Measurements from ENCODE around the gene DENND1B. TPM values are rescaled to one million over a fixed set of nuclear protein-coding genes. Genes with fewer than 3 reads are reported as not detected.
"Not testable (repeated sequence)": the region's sequence is repeated elsewhere in the genome, so short reads cannot be mapped to it uniquely, and the experiment has no call there.

Gene DENND1B
- total RNA-seq, 2 experiments from 2014 or later, result 25.5 to 25.9 TPM

DNA sequence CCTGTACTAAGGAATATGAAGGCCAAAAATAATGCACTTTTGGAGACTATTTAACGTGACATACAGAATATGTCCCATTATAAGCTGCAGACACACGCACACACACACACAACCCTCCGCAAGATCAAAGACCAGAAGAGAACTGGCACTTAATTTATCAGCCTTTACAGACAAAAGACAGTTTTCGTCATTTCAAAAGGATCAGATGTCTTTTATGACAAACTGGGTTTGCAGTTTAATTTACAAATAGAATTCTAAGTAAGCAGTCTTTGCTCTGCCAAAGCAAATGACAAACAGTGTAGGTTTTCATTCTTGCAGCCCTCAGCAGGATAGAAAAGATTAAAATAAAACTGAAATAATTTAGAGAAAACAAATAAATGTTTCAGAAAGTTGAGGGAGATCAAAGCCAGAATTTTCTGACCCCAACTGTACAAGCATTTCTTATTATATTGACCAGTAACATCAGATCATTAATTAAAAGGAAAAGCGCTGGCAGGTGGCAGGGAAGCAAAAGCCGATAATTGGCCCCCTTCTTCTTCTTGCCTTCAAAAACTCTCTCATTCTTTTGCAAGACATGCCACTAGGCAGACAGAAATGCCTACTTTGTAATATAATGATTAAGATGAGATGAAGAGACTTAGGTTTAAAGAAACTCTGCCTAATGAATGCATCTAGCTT lies 169.0 kb downstream of the DENND1B start:
- DNase-seq (no peak), ATAC-seq (ENCODE audit: low read depth) (no peak)
- Mint-ChIP-seq H3K4me3 (no peak overlapping the region), H3K27me3 (no peaks in the 10 kb centered on the region), H3K4me1 (no peaks in the 10 kb centered on the region), H3K27ac (no peak overlapping the region), H3K36me3 (no peaks in the 10 kb centered on the region), H3K9me3 (no peaks in the 10 kb centered on the region)
- POLR2A ChIA-PET, result no interaction called here

DNA sequence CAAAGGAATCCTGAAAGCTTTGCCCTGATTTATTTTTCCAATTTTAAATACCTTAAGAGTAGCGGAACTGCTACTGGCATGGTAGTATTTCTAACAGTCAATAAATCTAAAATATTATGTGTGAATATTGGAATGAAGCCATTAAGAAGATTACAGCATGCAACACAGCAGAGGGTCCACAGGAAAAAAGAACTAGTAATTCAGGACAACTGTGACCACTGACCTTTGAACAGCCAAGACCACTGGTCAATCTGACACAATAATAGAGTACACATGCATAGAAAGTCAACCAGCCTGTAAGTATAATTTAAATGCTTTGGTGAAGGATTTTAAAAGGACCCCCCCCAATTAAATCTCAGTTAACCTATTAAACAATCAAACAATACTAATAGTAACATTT lies 171.0 kb downstream of the DENND1B start:
- no peaks in the 10 kb centered on the region for H3K4me1 Mint-ChIP-seq
- no peaks in the 10 kb centered on the region for H3K36me3 Mint-ChIP-seq
- H3K4me3 Mint-ChIP-seq, result no peak overlapping the region
- POLR2A ChIA-PET, result no interaction called here
- ATAC-seq (ENCODE audit: low read depth) (no peak), DNase-seq (no peak)
- H3K27ac Mint-ChIP-seq, result no peak overlapping the region
- no peaks in the 10 kb centered on the region for H3K9me3 Mint-ChIP-seq
- no peaks in the 10 kb centered on the region for H3K27me3 Mint-ChIP-seq

DNA sequence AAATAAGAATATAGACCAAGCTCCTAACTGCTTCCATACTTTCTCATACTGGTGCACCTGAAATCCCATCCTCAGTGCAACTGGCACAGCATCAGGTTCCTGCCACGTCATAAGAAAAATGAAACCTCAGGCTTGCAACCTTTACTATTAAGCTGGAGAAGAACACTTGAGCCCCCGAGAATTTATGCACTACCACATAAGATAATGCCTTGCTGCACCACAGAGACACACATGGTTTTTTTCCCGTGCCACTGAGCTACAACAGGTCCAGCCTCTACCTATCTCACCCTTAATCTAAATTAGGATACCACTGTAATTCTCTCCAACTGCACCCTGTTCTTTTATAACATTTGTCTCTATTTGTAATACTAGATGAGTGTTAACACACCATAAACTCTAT lies 174.5 kb downstream of the DENND1B start:
- H3K4me1 Mint-ChIP-seq, result no peaks in the 10 kb centered on the region
- DNase-seq (no peak), ATAC-seq (ENCODE audit: low read depth) (no peak)
- no peak overlapping the region for H3K27ac Mint-ChIP-seq
- no peak overlapping the region for H3K4me3 Mint-ChIP-seq
- no peaks in the 10 kb centered on the region for H3K27me3 Mint-ChIP-seq
- POLR2A ChIA-PET, result no interaction called here
- H3K9me3 Mint-ChIP-seq, result no peaks in the 10 kb centered on the region
- no peaks in the 10 kb centered on the region for H3K36me3 Mint-ChIP-seq

DNA sequence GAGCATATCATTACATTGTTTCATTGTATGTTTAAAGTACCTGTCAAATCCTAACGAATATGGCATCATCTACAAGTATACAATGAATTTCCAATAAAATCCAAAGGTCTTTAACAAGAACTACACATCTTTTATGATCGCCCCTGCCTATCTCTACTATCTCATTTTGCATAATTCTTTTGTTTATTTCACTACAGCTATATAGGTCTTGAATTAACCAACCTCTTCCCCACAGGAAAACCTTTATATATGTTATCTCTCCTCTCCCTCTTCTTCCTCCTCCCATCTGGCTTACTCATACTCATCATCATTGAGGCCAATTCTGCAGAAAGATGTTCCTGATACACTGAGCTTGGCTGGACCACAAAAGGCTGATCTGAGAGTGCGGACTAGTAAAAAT lies 175.5 kb downstream of the DENND1B start:
- Mint-ChIP-seq H3K4me1 (no peaks in the 10 kb centered on the region), H3K27ac (no peak overlapping the region), H3K27me3 (no peaks in the 10 kb centered on the region), H3K36me3 (peaks cover 1% of the 10 kb centered on the region), H3K4me3 (no peak overlapping the region), H3K9me3 (no peaks in the 10 kb centered on the region)
- POLR2A ChIA-PET, result no interaction called here
- ATAC-seq (ENCODE audit: low read depth), result no peak
- DNase-seq, result no peak

DNA sequence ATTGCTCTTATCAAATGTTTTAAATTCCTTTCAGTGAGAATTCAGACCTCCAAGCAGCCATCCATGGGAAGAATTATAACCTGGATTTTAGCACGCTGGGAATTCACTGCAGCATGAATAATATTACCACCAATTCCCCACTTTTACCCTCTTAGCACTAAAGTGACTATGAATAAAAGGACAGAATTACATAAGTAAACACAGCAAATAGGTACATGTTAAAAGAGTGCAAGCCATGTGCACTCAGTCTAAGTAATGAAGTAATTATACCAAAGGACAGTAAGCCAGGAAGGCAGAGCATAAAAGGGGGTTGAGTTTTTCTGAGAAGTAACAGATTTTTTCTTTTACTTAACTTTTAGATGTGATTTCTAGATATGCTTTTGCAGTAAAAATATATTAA lies 176.3 kb downstream of the DENND1B start:
- Mint-ChIP-seq H3K4me1 (no peaks in the 10 kb centered on the region), H3K27ac (no peak overlapping the region), H3K4me3 (no peak overlapping the region), H3K9me3 (no peaks in the 10 kb centered on the region), H3K27me3 (no peaks in the 10 kb centered on the region), H3K36me3 (peaks cover 1% of the 10 kb centered on the region)
- POLR2A ChIA-PET, result no interaction called here
- ATAC-seq (ENCODE audit: low read depth) (no peak), DNase-seq (no peak)

DNA sequence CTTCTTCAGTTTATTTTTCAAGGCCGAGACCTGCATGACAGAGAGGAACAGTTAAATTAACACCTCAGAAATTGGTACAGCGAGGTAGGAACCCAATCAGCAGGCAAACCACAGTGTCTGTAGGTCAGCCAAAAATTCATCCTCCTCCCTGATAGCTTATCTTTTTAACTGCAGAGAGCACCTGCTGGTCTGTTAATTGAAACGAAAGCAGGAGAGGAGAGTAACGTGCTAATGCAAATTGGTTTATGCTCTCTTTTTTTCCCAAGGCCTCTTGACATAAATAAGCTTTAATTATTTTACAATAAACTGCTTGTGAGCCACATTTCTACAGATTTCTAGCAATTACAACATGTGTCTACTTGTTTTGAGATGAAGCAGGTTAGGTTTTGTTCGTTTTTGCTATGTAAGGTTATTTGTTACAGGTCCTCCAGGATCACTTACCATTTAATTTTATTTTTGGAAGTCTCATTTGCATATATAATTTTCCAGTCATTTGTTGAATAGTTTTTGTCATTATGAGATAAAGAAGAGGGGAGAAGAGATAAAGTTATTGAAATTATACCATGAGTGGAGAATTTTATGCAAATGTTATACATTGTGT lies 179.9 kb downstream of the DENND1B start:
- Mint-ChIP-seq H3K9me3 (no peaks in the 10 kb centered on the region), H3K27me3 (no peaks in the 10 kb centered on the region), H3K4me1 (no peaks in the 10 kb centered on the region), H3K27ac (no peak overlapping the region), H3K36me3 (peaks cover 4% of the 10 kb centered on the region), H3K4me3 (no peak overlapping the region)
- POLR2A ChIA-PET, result no interaction called here
- ATAC-seq (ENCODE audit: low read depth) (no peak), DNase-seq (no peak)

DNA sequence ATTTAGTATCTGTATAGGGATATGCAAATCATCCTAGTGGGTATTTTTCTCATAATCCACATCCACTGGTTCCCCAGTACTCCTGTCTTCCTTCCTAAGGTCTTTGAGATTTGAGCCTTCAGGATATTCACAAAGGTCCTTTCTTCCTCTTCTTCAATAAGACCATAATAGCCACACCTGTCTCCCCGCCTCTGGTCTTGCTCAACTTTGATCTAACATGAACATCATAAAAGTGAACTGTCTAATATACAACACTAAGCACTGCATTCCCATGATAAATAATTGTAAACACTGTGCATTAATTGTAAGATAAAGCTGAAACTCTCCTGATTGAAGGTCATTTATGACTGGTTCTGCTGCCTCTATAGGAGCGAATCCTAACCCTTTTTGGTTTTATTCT lies 184.6 kb downstream of the DENND1B start:
- H3K4me1 Mint-ChIP-seq, result no peaks in the 10 kb centered on the region
- no peaks in the 10 kb centered on the region for H3K9me3 Mint-ChIP-seq
- H3K27me3 Mint-ChIP-seq, result no peaks in the 10 kb centered on the region
- H3K27ac Mint-ChIP-seq, result no peak overlapping the region
- ATAC-seq (ENCODE audit: low read depth) (no peak), DNase-seq (no peak)
- H3K36me3 Mint-ChIP-seq, result peaks cover 8% of the 10 kb centered on the region
- H3K4me3 Mint-ChIP-seq, result no peak overlapping the region
- POLR2A ChIA-PET, result no interaction called here

DNA sequence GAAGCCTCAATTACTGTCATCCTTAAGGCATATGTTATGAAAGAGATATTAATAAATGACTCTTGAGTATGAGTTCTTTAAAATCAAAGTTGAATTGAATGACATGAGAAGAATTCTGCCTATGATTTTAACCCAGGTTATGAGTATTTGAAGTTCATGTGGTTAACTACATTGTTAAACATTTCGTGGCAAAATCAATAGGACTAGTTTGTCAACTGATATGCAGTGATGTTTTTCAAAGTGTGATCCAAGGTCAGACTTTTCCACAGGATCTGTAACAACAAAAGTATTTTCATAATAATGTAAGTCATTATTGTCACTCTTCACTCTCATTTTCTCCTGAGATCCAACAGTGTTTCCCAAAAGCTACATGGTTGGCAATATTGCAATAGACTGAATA lies 189.5 kb downstream of the DENND1B start:
- no peak for ATAC-seq (ENCODE audit: low read depth)
- H3K4me3 Mint-ChIP-seq, result no peak overlapping the region
- no peaks in the 10 kb centered on the region for H3K4me1 Mint-ChIP-seq
- no peaks in the 10 kb centered on the region for H3K27me3 Mint-ChIP-seq
- POLR2A ChIA-PET, result no interaction called here
- no peak for DNase-seq
- no peaks in the 10 kb centered on the region for H3K9me3 Mint-ChIP-seq
- no peak overlapping the region for H3K27ac Mint-ChIP-seq
- H3K36me3 Mint-ChIP-seq, result peaks cover 14% of the 10 kb centered on the region

DNA sequence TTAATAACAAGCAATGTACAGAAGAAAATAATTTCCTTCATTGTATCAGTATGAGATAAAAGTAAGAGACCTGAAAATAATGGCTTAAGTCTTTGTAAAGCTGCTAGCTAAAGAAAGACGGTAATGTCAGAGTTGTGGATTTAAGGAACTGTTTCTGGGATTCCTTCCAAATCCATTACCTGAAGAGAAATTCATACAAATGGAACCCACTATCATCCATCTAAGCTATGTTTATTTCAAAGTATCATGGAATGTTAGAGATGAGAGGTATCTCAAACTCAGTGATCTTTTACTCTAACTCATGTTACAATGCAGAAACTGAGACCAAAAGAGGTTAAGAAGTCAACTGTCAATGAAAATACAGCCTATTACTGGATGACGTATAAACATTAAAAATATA lies 197.7 kb downstream of the DENND1B start:
- H3K4me3 Mint-ChIP-seq, result no peak overlapping the region
- no peaks in the 10 kb centered on the region for H3K4me1 Mint-ChIP-seq
- no peak overlapping the region for H3K27ac Mint-ChIP-seq
- H3K27me3 Mint-ChIP-seq, result no peaks in the 10 kb centered on the region
- POLR2A ChIA-PET, result no interaction called here
- peaks cover 43% of the 10 kb centered on the region for H3K36me3 Mint-ChIP-seq
- DNase-seq, result no peak
- no peak for ATAC-seq (ENCODE audit: low read depth)
- H3K9me3 Mint-ChIP-seq, result no peaks in the 10 kb centered on the region

DNA sequence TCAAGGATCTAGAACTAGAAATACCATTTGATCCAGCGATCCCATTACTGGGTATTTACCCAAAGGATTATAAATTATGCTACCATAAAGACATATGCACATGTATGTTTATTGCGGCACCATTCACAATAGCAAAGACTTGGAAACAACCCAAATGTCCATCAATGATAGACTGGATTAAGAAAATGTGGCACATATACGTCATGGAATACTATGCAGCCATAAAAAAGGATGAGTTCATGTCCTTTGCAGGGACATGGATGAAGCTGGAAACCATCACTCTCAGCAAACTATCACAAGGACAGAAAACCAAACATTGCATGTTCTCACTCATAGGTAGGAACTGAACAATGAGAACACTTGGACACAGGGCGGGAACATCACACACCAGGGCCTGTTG lies 199.7 kb downstream of the DENND1B start:
- DNase-seq; H3K27me3 Mint-ChIP-seq; H3K27ac Mint-ChIP-seq; H3K4me3 Mint-ChIP-seq; H3K4me1 Mint-ChIP-seq; POLR2A ChIA-PET; H3K9me3 Mint-ChIP-seq; ATAC-seq (ENCODE audit: low read depth): not testable (repeated sequence)
- H3K36me3 Mint-ChIP-seq, result peaks cover 47% of the 10 kb centered on the region

DNA sequence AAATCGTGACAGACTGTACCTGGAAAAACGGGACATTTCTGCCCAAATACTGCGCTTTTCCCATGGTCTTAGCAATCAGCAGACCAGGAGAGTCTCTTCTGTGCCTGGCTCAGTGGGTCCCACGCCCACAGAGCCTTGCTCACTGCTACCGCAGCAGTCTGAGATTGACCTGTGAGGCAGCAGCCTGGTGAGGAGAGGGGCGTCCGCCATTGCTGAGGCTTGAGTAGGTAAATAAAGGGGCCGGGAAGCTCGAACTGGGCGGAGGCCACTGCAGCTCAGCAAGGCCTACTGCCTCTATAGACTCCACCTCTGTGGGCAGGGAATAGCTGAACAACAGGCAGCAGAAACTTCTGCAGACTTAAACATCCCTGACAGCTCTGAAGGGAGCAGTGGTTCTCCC lies 203.1 kb downstream of the DENND1B start:
- Mint-ChIP-seq H3K4me3 (no peak overlapping the region), H3K27ac (no peak overlapping the region), H3K9me3 (peaks cover 6% of the 10 kb centered on the region), H3K36me3 (peaks cover 64% of the 10 kb centered on the region), H3K4me1 (no peaks in the 10 kb centered on the region), H3K27me3 (no peaks in the 10 kb centered on the region)
- DNase-seq (no peak), ATAC-seq (ENCODE audit: low read depth) (no peak)
- POLR2A ChIA-PET, result no interaction called here

DNA sequence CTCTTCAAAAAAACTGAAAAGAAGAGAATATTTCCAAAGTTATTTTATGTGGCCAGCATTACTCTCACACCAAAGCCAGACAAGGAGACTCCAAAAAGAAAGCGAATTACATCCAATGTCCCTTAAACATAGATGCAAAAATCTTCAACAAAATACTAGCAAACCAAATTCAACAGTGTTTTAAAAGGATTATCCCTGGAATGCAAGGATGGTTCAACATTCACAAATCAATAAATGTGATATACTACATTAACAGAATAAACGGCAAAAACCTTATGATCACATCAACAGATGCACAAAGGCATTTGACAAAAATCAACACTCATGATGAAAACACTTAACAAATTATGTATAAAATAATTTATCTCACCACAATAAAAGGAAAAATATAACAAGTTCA lies 207.8 kb downstream of the DENND1B start:
- DNase-seq, result no peak
- no peak for ATAC-seq (ENCODE audit: low read depth)
- no peaks in the 10 kb centered on the region for H3K4me1 Mint-ChIP-seq
- H3K36me3 Mint-ChIP-seq, result peaks cover 49% of the 10 kb centered on the region
- H3K9me3 Mint-ChIP-seq, result peaks cover 12% of the 10 kb centered on the region
- POLR2A ChIA-PET, result no interaction called here
- no peak overlapping the region for H3K4me3 Mint-ChIP-seq
- no peaks in the 10 kb centered on the region for H3K27me3 Mint-ChIP-seq
- H3K27ac Mint-ChIP-seq, result no peak overlapping the region

DNA sequence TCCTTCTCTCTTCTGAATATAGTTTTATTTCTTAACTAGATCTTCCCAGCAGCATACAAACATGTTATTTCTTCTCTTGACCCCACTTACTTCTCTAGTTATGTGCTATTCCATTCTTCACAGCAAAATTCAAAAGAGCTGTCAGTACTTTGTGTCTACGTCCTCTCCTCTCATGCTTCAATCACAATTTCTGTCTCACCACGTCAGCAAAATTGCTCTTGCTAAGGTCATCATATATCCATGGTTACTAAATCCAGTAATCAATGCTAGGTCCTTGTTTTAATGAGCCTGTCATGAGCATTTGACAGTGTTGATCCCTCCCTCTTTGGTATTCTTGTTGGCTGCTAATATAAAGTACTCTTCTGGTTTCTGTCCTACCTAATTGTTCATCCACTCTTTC lies 214.2 kb downstream of the DENND1B start:
- H3K27ac Mint-ChIP-seq, result no peak overlapping the region
- POLR2A ChIA-PET, result no interaction called here
- DNase-seq (no peak), ATAC-seq (ENCODE audit: low read depth) (no peak)
- no peaks in the 10 kb centered on the region for H3K9me3 Mint-ChIP-seq
- no peak overlapping the region for H3K4me3 Mint-ChIP-seq
- no peaks in the 10 kb centered on the region for H3K4me1 Mint-ChIP-seq
- peaks cover 9% of the 10 kb centered on the region for H3K36me3 Mint-ChIP-seq
- no peaks in the 10 kb centered on the region for H3K27me3 Mint-ChIP-seq

DNA sequence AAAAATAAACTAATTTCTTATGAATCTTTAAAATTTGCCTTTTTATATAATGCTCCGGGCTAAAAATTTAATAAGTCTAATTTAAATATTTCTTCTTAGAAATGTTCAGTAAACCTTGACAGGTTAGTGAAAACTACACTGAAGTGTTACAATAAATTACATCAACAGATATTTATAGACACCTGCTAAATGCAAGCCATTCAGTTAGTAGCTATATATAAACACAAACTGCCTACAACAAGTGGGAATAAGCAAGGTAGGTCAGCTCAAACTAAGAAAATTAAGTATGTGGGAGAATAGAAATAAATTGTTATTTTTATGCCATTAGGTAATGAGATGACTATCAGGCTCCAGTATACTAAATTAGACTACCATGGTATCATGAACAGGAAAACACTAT lies 215.6 kb downstream of the DENND1B start:
- no peaks in the 10 kb centered on the region for H3K9me3 Mint-ChIP-seq
- DNase-seq (no peak), ATAC-seq (ENCODE audit: low read depth) (no peak)
- no peak overlapping the region for H3K27ac Mint-ChIP-seq
- POLR2A ChIA-PET, result no interaction called here
- no peaks in the 10 kb centered on the region for H3K27me3 Mint-ChIP-seq
- H3K36me3 Mint-ChIP-seq, result peaks cover 13% of the 10 kb centered on the region
- no peaks in the 10 kb centered on the region for H3K4me1 Mint-ChIP-seq
- no peak overlapping the region for H3K4me3 Mint-ChIP-seq

DNA sequence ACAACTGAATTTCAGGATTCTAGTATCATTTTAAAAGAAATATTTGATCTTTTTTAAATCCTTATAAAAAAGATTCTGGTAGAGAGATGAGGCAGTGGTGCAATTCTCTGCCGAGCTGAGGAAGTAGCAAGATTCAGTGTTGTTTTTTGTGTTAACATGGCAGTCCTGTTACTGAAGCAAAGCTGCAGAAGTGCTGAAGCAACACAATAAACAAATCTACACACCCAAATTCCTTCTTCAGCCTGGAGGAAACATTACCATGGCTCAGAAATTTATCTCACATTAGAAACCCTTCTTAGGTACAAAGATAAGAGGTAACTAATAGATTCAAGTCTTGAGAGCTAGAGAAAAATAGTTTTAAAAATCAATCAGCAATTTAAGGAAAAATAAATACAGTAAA lies 216.0 kb downstream of the DENND1B start:
- ATAC-seq (ENCODE audit: low read depth), result no peak
- H3K4me3 Mint-ChIP-seq, result no peak overlapping the region
- no peak for DNase-seq
- H3K27ac Mint-ChIP-seq, result no peak overlapping the region
- H3K4me1 Mint-ChIP-seq, result no peaks in the 10 kb centered on the region
- peaks cover 13% of the 10 kb centered on the region for H3K36me3 Mint-ChIP-seq
- H3K27me3 Mint-ChIP-seq, result no peaks in the 10 kb centered on the region
- POLR2A ChIA-PET, result no interaction called here
- no peaks in the 10 kb centered on the region for H3K9me3 Mint-ChIP-seq
